PC-9 (cell line): ENCODE results near the gene METRN.

Experiments
- CTCF ChIP-seq: fragments of 200-600 bp; sonication (generic); conservative IDR thresholded peaks from 2 replicates; pipeline ENCODE4 v1.6.1; 2017; ENCODE audit warnings: mixed run types, antibody characterized with exemption, mild to moderate bottlenecking, moderate library complexity
- EZH2 ChIP-seq: fragments of 200-600 bp; sonication (generic); IDR thresholded peaks from 2 replicates; pipeline ENCODE4 v1.8.0; 2017; ENCODE audit warnings: antibody characterized with exemption, low read depth

- TF ChIP-seq CTCF (no peak), EZH2 (no peak)
Measured at GRCh38 chr16:726188-726437, 11.2 kb downstream of the METRN start.
